ENCODE measurements around the gene PFKP.

- no peak for TF ChIP-seq CTCF (IDR thresholded peaks at IDR 0.05)
- no peak for TF ChIP-seq POLR2A (IDR thresholded peaks at IDR 0.05)
These were observed 15.7 kb upstream of the PFKP start for GRCh38 chr10:3051692-3052091.

Measured in lower leg skin (tissue), 3 donors.